Measurements from ENCODE around the gene MIER2.

DNA sequence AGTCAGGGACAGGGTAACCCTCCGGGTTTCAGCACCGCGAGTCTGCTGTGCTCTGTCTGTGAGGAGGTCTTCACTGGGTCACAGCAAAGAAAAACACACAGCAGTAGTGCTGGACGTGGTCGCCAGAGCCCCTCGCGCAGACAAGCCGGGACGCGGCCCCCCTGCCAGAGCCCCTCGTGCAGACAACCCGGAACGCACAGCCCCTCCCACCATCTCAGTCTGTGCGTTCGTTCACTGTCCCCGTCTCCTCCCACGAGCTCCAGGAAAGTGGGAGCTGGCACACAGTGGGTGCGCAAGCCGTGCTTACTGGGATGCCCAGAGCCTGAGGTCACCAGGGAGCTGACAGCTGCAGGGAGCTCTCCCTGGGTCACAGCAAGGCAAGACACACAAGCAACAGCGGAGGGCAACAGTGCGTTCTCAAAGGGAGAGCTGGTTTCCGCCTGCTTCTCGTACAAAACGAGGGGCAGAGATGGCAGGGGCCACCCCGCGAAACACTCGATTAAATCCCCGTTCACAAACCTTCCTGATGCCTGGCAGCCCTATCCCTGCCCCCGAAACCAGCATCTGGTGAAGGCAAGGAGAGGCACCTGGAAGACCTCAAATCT lies 50.2 kb downstream of the MIER2 start:
- TF ChIP-seq, protein P1, sequence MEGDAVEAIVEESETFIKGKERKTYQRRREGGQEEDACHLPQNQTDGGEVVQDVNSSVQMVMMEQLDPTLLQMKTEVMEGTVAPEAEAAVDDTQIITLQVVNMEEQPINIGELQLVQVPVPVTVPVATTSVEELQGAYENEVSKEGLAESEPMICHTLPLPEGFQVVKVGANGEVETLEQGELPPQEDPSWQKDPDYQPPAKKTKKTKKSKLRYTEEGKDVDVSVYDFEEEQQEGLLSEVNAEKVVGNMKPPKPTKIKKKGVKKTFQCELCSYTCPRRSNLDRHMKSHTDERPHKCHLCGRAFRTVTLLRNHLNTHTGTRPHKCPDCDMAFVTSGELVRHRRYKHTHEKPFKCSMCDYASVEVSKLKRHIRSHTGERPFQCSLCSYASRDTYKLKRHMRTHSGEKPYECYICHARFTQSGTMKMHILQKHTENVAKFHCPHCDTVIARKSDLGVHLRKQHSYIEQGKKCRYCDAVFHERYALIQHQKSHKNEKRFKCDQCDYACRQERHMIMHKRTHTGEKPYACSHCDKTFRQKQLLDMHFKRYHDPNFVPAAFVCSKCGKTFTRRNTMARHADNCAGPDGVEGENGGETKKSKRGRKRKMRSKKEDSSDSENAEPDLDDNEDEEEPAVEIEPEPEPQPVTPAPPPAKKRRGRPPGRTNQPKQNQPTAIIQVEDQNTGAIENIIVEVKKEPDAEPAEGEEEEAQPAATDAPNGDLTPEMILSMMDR (IDR thresholded peaks at IDR 0.05; ENCODE audit: poor library complexity, severe bottlenecking) = no peak
- TF ChIP-seq EP300 (conservative IDR thresholded peaks at IDR 0.05; ENCODE audit: poor library complexity, severe bottlenecking) (no peak), TAF1 (IDR thresholded peaks at IDR 0.05; ENCODE audit: low read depth) (no peak), EZH2 (IDR thresholded peaks at IDR 0.05; ENCODE audit: borderline replicate concordance, insufficient read depth, low read length, poor library complexity, severe bottlenecking) (no peak)

Measured in neural cell (in vitro differentiated cells).